Glomerular visceral epithelial cell (primary cell): ENCODE data around the gene ACOT7.
A peak's percentile ranks its signal among the peaks of the same experiment; 100 is the strongest.
"Not testable (repeated sequence)": the region's sequence is repeated elsewhere in the genome, so short reads cannot be mapped to it uniquely, and the experiment has no call there.

Experiments used
- DNase-seq: peaks from one replicate; pipeline ENCODE4 v3.0.0-alpha.2; 2016; ENCODE audit errors: extremely low spot score

ACOT7 gene, protein sequence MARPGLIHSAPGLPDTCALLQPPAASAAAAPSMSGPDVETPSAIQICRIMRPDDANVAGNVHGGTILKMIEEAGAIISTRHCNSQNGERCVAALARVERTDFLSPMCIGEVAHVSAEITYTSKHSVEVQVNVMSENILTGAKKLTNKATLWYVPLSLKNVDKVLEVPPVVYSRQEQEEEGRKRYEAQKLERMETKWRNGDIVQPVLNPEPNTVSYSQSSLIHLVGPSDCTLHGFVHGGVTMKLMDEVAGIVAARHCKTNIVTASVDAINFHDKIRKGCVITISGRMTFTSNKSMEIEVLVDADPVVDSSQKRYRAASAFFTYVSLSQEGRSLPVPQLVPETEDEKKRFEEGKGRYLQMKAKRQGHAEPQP

DNA sequence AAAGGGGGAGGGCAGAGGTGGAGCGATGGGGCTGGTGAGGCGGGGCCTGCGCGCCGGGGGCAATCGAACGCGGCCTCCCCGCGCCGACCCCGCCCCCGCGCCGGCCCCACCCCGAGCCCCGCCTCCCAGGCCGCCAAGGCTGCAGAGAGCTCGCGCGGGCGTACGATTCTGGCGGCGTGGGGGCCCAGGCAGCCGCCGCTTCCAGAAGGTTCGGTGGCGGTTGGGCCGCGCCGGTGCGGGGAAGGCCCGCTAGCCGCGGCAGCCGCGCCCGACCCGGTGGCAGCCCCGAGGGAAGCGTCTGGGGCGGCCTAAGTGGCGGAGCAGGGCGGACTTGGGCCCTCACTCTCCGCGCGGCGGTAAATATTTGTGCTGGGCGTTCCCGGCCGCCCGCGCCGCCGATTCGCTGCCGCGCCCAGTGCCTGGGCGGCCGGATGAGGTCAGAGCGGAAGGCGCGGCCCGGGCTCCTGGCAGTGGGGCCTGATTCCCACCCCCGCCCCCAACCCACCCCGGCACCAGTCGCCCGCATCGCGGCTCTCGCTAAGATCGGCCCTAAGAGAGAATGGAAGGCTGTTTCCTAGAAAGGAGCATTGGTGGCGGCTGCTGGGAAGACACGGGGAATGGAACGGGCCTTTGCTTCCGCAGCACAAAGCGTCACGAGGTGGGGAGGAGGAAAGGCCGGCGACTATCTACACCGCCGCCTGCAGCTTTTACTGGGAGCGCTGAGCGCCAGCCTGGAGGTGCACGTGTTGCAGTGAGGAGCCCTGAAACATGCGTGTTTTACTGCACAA lies at the start of gene ACOT7:
Gene ACOT7 (minus strand): TSS at position 368 of the 788 bp plus-strand sequence. CDS start 368 bp downstream, outside the sequence.
- peak; percentile 87 for DNase-seq

DNA sequence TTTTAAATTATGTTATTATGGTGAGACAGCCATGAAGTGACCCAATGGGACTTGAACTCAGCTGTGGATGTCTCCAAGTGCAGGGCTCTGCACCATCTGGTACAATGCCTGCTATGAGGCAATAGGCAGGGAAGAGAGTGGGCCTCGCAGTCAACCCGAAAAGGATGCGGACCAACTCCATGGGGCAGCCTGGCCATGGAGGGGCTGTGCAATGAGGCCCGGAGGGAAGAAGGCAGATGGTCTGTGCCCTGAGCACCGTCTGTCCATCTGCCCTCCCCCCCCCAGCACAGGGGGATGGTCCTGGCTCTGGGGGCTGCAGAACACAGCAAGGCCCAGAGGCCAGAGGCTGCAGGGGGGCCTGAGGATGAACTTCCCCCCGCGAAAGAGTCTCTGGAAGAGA lies 48.0 kb upstream of the ACOT7 start:
- DNase-seq: no peak

DNA sequence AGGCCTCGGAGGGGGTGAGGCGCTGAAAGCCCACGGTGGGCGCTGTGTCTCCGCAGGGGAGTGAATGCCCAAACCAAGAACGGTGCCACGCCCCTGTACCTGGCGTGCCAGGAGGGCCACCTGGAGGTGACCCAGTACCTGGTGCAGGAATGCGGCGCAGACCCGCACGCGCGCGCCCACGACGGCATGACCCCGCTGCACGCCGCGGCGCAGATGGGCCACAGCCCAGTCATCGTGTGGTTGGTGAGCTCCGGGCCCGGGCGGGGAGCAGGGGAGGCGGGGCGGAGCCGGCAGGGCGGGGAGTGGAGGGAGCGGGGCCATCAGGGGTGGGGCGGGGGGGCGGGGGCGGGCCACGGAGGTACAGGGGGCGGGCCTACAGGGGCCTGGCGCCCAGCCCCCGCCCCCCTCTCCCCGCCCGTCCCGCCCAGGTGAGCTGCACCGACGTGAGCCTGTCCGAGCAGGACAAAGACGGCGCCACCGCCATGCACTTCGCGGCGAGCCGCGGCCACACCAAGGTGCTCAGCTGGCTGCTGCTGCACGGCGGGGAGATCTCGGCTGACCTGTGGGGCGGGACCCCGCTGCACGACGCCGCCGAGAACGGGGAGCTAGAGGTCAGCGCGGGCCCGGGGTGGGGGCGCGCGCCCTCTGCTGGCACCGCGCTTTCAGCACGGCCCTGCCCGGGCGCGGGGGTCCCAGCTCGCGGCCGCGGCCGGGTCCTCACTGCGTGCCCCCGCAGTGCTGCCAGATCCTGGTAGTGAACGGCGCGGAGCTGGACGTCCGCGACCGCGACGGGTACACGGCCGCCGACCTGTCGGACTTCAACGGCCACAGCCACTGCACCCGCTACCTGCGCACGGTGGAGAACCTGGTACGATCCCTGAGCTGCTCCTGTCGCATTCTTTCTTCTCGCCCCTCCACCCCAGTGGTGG lies 46.9 kb upstream of the ACOT7 start:
- peak; percentile 79 for DNase-seq

DNA sequence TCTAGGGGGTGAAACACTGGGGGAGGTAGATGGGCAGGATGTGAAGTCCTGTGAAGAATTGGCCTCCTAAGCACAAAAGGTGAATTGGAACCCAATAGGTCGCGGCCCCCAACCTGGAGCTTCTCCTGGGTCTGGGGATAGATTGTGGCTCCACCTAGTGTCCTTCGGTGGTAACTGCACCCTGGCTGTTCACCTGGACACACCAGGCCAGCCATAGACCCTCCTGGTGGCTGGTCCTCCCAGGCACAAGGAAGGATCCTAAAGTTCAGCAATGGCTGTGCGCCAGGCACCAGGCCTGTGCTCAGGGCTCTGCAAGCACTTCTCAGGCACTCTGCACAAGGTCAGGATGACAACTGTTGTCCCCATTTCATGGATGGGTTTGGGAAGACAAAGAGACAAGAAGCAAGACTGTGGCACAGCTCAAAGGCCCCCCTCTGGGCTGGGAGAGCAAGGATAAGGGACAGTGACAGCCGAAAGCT lies 44.5 kb upstream of the ACOT7 start:
- peak; percentile 69 for DNase-seq

DNA sequence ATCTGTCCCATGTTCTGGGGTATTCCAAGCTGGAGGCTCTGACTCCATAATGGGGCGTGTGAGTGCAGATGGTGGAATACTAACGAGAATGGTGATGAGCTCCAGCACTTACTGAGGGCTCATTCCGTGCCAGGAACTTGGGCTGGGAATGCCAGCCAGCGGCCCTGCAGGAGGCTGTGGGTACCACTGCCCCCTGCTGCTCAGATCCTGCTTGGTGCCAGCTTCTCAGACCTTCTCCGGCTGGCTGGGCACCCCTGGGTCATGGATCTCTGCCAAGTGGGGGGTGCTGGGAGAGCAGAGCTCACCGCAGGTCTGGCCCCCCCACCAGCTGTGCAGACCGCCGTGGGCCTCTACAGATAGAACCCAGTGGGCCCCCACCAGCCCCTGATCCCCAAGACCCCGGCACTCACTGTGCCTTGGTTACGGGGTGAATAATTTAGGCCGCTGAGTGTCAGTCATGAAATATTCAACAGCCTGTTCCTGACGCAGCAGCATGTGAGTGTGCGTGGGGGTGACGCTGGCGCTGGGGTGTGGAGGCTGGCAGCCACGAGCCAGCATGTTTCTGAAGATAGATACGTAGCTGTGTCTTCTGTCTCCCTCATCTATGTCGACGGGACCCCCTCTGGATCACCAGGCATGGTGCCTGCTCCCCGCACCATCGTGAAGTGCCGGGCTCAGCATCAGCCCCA lies 43.6 kb upstream of the ACOT7 start:
- peak; percentile 75 for DNase-seq

DNA sequence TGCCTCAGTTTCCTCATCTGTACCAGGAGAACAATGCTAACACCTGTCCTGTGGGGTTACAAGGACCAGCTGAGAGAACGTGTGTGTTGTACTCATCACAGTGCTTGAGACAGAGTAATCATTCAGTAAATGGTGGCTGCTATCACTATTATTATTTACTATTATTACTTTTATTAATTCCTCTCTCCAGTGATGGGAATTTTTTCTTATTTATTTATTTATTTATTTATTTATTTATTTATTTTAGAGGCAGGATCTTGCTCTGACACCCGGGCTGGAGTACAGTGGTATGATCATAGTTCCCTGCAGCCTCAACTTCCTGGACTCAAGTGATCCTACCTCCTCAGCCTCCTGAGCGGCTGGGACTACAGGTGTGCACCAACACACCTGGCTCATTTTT lies 42.7 kb upstream of the ACOT7 start:
- not testable (repeated sequence) for DNase-seq

DNA sequence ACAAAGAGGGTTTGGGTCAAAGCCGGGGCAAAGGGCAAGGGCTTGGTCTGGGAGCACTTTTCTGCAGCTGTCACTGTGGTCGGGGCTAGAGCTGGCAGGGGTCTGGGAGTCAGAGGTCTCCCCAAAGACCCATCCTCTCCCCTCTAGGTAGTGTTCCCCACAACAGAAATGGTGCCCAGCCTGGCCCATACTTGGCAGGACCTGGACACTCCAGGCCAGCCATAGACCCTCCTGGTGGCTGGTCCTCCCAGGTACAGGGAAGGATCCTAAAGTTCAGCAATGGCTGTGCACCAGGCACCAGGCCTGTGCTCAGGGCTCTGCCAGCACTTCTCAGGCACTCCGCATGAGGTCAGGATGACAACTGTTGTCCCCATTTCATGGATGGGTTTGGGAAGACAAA lies 42.0 kb upstream of the ACOT7 start:
- DNase-seq: no peak

DNA sequence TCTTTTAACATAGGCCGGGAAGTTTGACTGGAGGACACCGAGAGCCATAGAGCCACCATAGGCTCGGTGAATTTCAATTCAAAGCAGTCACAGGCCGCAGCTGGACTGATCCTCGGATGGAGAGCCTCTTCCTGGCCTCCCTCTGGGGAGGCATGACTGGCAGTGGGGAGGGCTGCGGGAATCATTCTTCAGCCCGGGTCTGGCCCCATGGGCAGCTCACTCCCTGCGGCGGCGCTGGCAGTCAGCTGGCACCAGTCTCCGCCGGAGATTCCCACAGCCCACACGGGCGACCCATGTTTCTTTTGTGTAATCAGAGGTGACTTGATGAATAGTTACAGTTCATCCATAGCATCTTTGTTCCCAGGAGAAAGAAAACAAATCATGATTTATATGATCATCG lies 41.6 kb upstream of the ACOT7 start:
- no peak for DNase-seq

DNA sequence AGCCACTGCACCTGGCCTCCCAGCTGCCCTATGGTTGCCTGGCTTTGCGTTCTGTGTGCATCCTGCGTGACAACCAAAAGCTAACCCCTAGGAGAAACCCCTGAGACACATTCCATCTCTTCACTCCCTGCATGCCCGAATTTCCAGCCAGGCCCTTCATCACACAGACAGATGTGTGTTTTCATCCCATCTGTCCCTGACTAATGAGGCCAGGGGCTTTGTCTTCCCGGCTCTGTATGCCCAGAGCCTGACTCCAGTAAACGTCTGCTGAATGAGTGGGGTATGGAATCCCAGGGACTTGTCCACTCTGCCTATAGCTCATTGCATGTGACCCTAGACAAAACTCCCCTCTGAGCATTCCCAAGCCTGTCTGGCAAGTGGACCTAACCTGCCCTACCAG lies 40.6 kb upstream of the ACOT7 start:
- DNase-seq: no peak

DNA sequence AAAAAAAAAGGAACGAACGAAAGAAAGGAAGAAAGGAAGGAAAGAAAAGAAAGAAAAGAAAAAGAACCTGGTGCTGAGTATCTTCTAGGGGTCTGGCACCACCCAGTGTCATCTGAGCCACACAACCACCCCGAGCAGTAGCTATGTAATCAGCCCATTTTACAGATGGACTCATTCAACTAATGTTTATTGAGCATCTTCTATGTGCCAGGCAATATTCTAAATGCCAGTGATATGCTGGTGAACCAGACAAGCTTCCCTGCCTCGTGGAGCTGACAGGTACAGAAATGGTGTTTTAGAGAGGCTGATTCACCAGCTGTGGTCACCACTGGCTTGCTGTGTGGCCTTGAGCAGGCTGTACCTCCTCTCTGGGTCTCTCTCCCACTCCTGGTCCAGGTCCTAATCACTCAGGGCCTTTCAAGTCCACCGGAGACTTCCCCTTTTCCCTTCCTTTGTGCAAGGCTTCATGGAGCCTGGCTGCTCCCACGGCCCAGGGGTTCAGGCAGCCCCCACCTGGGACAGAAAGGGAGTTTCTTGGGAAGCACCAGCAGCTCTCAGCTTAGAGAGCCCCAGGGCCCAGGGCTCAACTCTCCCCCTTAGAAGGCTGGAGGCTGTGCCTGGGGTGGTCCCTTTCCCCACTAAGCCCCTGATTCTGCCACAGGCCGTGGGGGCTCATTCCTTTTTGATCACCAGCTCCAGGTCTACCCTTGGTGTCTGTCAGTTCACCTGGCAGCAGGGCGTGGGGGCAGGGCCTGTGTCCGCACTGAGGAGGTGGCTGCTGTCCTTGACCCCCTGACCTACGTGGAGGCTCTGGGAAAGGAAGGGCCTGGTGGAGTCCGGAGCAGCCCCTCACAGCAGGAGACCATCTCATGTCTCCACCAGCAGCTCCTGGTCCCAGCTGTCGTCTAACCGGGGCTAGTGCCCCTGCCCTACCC lies 38.3 kb upstream of the ACOT7 start:
- not testable (repeated sequence) for DNase-seq

DNA sequence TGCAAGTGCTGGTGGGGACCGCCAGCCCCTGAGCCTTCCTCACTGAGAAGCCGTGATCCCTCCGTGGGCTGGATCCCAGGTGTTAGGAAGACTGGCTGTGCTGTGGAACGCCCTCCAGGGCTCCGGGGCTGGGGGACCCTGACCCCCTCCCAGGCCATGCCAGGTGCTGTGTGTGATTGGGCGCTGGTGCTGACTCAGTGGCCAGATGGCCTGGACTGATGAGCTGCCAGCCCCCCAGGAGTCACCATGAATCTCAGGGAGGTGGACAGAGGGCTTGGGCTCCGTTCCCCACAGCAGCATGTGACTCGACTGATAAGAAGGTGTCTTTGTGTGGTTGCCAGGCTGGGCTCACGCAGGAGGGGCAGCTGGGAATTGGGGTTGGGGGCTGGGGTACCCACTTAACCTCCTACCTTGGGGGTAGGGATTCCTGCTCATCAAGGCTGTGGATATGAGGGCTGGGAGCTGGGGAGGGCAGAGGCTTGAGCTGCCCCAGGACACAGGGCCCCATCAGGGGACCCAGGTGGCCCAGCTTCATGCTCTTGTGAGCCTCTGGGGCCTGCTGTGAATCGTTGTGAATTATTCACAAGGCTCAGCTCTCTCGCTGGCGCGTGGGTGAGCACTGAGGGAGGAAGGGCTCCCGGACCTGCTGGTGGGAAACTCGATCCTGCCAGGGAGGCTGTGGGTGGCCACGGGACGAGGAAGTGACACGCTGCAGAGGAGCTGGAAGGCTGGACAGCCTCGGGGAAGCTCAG lies 36.3 kb upstream of the ACOT7 start:
- not testable (repeated sequence) for DNase-seq

DNA sequence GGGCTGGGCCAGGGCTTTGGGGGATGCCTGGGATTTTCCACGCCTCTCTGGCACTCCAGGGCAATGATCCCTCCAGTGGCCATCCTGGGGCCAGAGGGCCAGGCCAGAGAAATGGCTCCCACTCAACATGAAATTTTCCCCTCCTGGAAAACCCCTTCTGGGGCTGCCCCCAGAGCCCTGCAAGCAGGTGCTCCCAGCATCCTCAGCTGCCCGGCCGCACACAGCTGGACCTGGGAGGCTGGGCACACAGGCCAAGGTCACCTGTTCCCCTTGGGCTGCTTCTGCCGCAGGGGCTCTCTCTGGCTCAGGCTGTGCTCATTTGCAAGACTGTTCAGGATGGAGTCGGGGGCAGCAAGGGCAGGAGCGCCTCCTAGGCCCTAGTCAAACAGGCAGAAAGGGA lies 34.9 kb upstream of the ACOT7 start:
- DNase-seq: not testable (repeated sequence)

DNA sequence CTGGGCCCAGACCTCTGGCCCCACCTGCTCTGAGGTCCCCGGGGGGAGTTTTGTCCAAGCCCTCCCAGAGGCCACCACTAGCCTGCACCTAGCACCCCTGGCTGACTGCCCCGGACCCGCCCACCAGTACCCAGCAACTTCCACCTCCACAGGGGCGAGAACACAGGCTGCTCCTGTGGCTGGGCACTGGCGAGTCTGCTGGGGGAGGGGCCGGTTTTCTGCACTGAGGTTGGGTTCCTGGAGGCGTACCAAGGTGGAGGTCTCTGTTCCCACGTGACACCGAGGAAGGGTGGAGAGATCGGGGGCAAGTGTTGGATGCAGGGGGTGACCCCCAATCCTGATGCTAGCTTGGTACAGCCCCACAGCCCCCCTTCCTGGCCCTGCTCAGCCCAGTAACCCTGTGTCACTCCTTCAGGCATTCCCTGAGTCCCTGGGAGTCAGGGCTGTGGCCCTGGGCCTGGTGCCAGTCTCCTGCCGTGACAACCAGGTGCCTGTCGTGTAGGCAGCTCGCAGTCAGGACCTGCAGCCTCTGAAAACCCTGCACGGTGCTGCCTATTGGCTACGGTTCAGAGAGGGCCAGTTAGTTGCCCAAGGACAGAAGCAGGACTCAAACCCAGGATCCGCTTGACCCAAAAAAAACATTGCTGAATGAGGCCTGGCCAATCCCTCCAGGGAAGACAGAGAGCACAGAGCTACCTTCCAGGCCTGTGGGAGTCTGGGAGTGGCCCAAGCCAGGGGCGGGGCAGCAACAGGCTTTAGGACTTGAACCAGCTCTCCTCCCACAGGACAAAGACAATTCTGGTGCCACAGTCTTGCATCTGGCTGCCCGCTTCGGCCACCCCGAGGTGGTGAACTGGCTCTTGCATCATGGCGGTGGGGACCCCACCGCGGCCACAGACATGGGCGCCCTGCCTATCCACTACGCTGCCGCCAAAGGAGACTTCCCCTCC lies 34.1 kb upstream of the ACOT7 start:
- no peak for DNase-seq

DNA sequence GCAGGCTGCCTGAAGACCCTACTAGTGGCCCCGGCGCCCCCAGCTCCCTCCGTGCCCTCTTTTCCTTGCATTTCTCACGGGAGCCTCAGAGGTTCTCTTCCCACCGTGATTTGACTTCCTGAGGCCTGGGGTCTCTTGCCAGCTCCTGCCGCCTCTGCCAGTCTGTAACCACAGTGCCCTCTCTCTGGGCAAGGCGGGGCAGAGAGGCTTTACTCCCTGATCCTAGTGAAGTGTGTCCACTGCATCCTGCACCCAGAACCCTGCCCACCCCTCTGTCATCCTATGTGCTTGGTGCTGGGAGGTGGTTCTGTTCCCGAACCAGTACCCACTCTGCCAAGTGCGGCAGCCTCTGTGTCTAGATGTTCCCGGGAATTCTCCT lies 33.4 kb upstream of the ACOT7 start:
- DNase-seq: no peak

DNA sequence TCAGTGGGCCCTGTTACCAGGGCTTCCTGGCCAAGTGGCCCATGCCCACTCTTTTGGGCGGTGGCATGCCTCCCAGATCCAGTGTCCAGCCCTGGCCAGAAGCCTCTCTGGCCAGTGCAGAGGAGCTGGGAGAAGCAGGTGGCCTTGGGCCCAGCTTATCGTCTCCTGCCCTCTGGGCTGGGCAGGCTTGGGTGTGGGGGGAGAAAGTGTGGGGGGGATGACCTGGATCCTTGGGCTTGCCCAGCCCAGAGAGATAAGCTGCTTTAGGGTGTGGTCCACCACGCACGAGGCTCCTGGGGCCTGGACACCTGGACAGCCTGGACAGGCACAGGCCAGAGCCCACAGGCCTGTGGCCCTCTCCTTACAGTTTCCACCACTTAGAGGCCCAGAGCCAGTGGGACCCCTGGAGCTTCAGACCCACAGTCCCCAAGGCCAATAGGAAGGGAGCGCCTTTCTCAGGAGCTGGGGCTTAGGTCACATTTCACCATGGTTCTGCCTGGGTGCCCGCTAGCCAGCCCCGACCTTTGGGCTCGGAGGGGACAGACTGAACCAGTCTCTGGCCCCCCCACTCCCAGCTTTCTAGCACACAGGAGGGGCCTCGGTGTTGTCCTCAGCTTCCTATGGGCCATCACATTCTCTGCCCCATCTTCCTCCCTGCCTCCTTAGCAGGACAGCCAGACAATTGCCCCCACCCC lies 32.9 kb upstream of the ACOT7 start:
- DNase-seq: no peak

DNA sequence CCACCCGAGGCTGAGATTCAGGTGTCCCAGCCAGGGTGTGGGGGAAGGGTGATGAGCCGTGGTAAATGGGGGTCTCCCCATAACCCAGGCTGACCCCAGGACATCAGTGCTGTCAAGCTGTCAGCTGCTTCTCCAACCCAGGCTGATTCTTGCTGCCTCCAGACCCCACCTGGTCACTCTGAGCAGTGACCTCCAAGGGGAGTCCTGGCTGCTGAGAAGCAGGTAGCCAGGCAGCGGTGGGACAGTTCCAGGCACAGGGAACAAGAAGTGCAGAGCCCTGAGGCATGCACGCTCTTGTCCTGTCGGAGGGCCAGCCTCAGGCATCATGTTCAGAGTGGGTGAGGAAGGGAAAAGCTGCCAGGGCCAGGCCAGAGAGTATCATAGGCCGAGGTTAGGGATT lies 32.1 kb upstream of the ACOT7 start:
- DNase-seq: no peak
